HCT116 (cell line): ENCODE results near the gene LARP1. TPM values are rescaled to one million over a fixed set of nuclear protein-coding genes. Genes with fewer than 3 reads are reported as not detected.

ENCODE experiments used
- ATAC-seq: fragments of 200-7000 bp; cut with Tn5 transposase; 2 replicates; pipeline ENCODE4 v1.9.1; 2020; ENCODE audit warnings: mild to moderate bottlenecking, moderate library complexity
- BruUV-seq: library from RNA; stranded (reverse); fragments of 400-500 nt; replicated peaks from 2 replicates; lab custom pipeline; 2021; lab: Mats Ljungman, UMichigan
- CTCF ChIA-PET: fragments of 300-600 bp; sonication (Branson Sonifier 250); formaldehyde crosslinking; loops from one replicate; lab custom pipeline; 2021; ENCODE audit warnings: antibody characterized with exemption; lab: Charles Lee
- POLR2A ChIA-PET: fragments of 300-600, 350-600 bp; sonication (Branson Sonifier 250); formaldehyde crosslinking; loops from one replicate; lab custom pipeline; 2021; ENCODE audit warnings: antibody characterized with exemption; lab: Charles Lee
- RAD21 ChIA-PET, 2 experiments: fragments of 300-600 bp; sonication (Branson Sonifier 250); formaldehyde crosslinking; loops; one replicate each; lab custom pipeline; 2023; ENCODE audit warnings: low total read pairs in 2 of 2; ENCODE audit not compliant: uncharacterized antibody in 2 of 2, unreplicated experiment in 2 of 2, low non-redundant PET in 1 of 2; lab: Charles Lee
- DNase-seq: peaks from one replicate; pipeline ENCODE4 v3.0.0-alpha.2; 2010; ENCODE audit warnings: low read depth, low spot score
- H2AFZ ChIP-seq: fragments of 200-600 bp; shearing (Covaris generic), sonication (generic); 2 replicates; pipeline ENCODE4 v1.6.1; 2017; ENCODE audit warnings: low read depth, mixed run types, mixed read lengths, antibody characterized with exemption, low read length; ENCODE audit not compliant: poor library complexity, severe bottlenecking
- H3K27ac ChIP-seq: 2 replicates; pipeline ENCODE4 v1.5.1; 2012; ENCODE audit warnings: low read depth, low read length
- H3K27me3 ChIP-seq: fragments of 200-600 bp; sonication (generic); 2 replicates; pipeline ENCODE4 v1.6.1; 2016; ENCODE audit warnings: mixed run types, low read length, mixed read lengths; ENCODE audit not compliant: insufficient read depth
- H3K36me3 ChIP-seq, 2 experiments: fragments of 200-500 bp in 1 of 2; fragments of 200-600 bp in 1 of 2; sonication (Bioruptor generic) in 1 of 2; sonication (generic) in 1 of 2; 2 replicates each; pipeline versions ENCODE4 v1.5.1 to v1.6.1; 2014 to 2016; ENCODE audit warnings: low read length in 2 of 2, inconsistent platforms in 1 of 2, mixed read lengths in 1 of 2, mixed run types in 1 of 2; ENCODE audit not compliant: insufficient read depth in 2 of 2, control insufficient read depth in 1 of 2
- H3K4me1 ChIP-seq, 2 experiments: fragments of 200-600 bp in 1 of 2; sonication (generic) in 1 of 2; 2 replicates each; pipeline versions ENCODE4 v1.5.1 to v1.6.1; 2012 to 2017; ENCODE audit warnings: low read length in 2 of 2, inconsistent platforms in 1 of 2, mild to moderate bottlenecking in 1 of 2, mixed read lengths in 1 of 2, mixed run types in 1 of 2, moderate library complexity in 1 of 2; ENCODE audit not compliant: insufficient read depth in 2 of 2, control insufficient read depth in 1 of 2
- H3K4me2 ChIP-seq: fragments of 200-600 bp; sonication (generic); 2 replicates; pipeline ENCODE4 v1.6.1; 2017; ENCODE audit warnings: mixed run types, low read length, mixed read lengths
- H3K4me3 ChIP-seq, 2 experiments: fragments of 200-600 bp in 1 of 2; sonication (generic) in 1 of 2; replicated peaks in 1 of 2; 2 replicates each; pipeline ENCODE4 v1.5.1; 2011 to 2016; ENCODE audit warnings: low read length in 2 of 2, control low read depth in 1 of 2, low read depth in 1 of 2, mild to moderate bottlenecking in 1 of 2, mixed read lengths in 1 of 2, mixed run types in 1 of 2
- H3K79me2 ChIP-seq: fragments of 200-600 bp; sonication (generic); 2 replicates; pipeline ENCODE4 v1.6.1; 2017; ENCODE audit warnings: mild to moderate bottlenecking, mixed run types, low read length, moderate library complexity, mixed read lengths; ENCODE audit not compliant: insufficient read depth
- H3K9ac ChIP-seq: fragments of 200-600 bp; sonication (generic); 2 replicates; pipeline ENCODE4 v1.6.1; 2016; ENCODE audit warnings: low read length, mixed read lengths
- H3K9me2 ChIP-seq: fragments of 200-600 bp; sonication (generic), shearing (Covaris generic); 2 replicates; pipeline ENCODE4 v1.6.1; 2017; ENCODE audit warnings: mixed run types, mild to moderate bottlenecking, moderate library complexity; ENCODE audit not compliant: insufficient read depth
- H3K9me3 ChIP-seq, 2 experiments: fragments of 200-500 bp in 1 of 2; fragments of 200-600 bp in 1 of 2; sonication (Bioruptor generic) in 1 of 2; sonication (generic) in 1 of 2; 2 replicates each; pipeline ENCODE4 v1.6.1; 2014 to 2017; ENCODE audit warnings: low read length in 2 of 2, mixed read lengths in 2 of 2, inconsistent platforms in 1 of 2, low read depth in 1 of 2, mild to moderate bottlenecking in 1 of 2, mixed run types in 1 of 2, moderate library complexity in 1 of 2; ENCODE audit not compliant: control insufficient read depth in 1 of 2, insufficient read depth in 1 of 2
- H4K20me1 ChIP-seq: fragments of 200-600 bp; sonication (generic), shearing (Covaris generic); 2 replicates; pipeline ENCODE4 v1.6.1; 2017; ENCODE audit warnings: mixed run types, mild to moderate bottlenecking, moderate library complexity; ENCODE audit not compliant: insufficient read depth
- CBX3 ChIP-seq: IDR thresholded peaks from 2 replicates; pipeline ENCODE4 v1.6.1; 2012; ENCODE audit warnings: low read depth
- CEBPB ChIP-seq: IDR thresholded peaks from 2 replicates; pipeline ENCODE4 v1.6.1; 2012; ENCODE audit warnings: low read depth
- EGR1 ChIP-seq: IDR thresholded peaks from 2 replicates; pipeline ENCODE4 v1.6.1; 2012; ENCODE audit warnings: low read depth
- ELF1 ChIP-seq: IDR thresholded peaks from 2 replicates; pipeline ENCODE4 v1.6.1; 2012; ENCODE audit warnings: low read depth, borderline replicate concordance
- EZH2 ChIP-seq: fragments of 200-600 bp; sonication (generic); IDR thresholded peaks from 2 replicates; pipeline ENCODE4 v1.6.1; 2017; ENCODE audit warnings: antibody characterized with exemption, mixed run types
- EZH2phosphoT487 ChIP-seq: fragments of 200-600 bp; IDR thresholded peaks from 2 replicates; pipeline ENCODE4 v1.6.1; 2018; ENCODE audit warnings: antibody characterized with exemption, borderline replicate concordance
- FOSL1 ChIP-seq: IDR thresholded peaks from 2 replicates; pipeline ENCODE4 v1.6.1; 2012; ENCODE audit warnings: low read depth
- JUND ChIP-seq: IDR thresholded peaks from 2 replicates; pipeline ENCODE4 v1.6.1; 2012
- POLR2AphosphoS5 ChIP-seq: IDR thresholded peaks from 2 replicates; pipeline ENCODE4 v1.6.1; 2011; ENCODE audit warnings: mild to moderate bottlenecking, low read depth, low read length, moderate library complexity
- RAD21 ChIP-seq: IDR thresholded peaks from 2 replicates; pipeline ENCODE4 v1.6.1; 2012; ENCODE audit warnings: low read depth, mild to moderate bottlenecking
- SIN3A ChIP-seq: IDR thresholded peaks from 2 replicates; pipeline ENCODE4 v1.6.1; 2012; ENCODE audit warnings: low read depth
- SP1 ChIP-seq: IDR thresholded peaks from 2 replicates; pipeline ENCODE4 v1.6.1; 2012; ENCODE audit warnings: low read depth
- TCF7L2 ChIP-seq: IDR thresholded peaks from 2 replicates; pipeline ENCODE4 v1.7.0; 2011; ENCODE audit warnings: borderline replicate concordance, inconsistent platforms; ENCODE audit not compliant: insufficient read depth, insufficient read length; ENCODE audit errors: extremely low read depth
- YY1 ChIP-seq: IDR thresholded peaks from 2 replicates; pipeline ENCODE4 v1.6.1; 2011; ENCODE audit warnings: low read length, low read depth, moderate library complexity, mild to moderate bottlenecking; ENCODE audit not compliant: insufficient replicate concordance; ENCODE audit errors: extremely low read depth
- ZFX ChIP-seq: fragments of 450-650 bp; IDR thresholded peaks from 2 replicates; pipeline ENCODE4 v1.6.1; 2017
- ZNF274 ChIP-seq: fragments of 200-500 bp; sonication (Bioruptor generic); IDR thresholded peaks from 2 replicates; pipeline ENCODE4 v1.6.1; 2014; ENCODE audit warnings: mild to moderate bottlenecking, low read depth, low read length, inconsistent platforms
- intact Hi-C: fragments of 100-400 bp; cut with micrococcal nuclease; formaldehyde crosslinking; loops from 2 replicates; pipeline ENCODE4 v1.10.0; 2022
- total RNA-seq: library from RNA; stranded (reverse); gene quantifications from one replicate; pipeline ENCODE4 v1.2.1, GENCODE V29; 2021; ENCODE audit not compliant: unreplicated experiment
- TF ChIP-seq, protein P1 (sequence below): IDR thresholded peaks from 2 replicates; pipeline ENCODE4 v1.6.1; 2012; ENCODE audit warnings: low read depth
- TF ChIP-seq, protein P2 (sequence below): IDR thresholded peaks from 2 replicates; pipeline ENCODE4 v1.6.1; 2012
- TF ChIP-seq, protein P3 (sequence below): IDR thresholded peaks from 2 replicates; pipeline ENCODE4 v1.6.1; 2011; ENCODE audit warnings: mild to moderate bottlenecking, low read length, moderate library complexity; ENCODE audit not compliant: insufficient replicate concordance; ENCODE audit errors: extremely low read depth
- TF ChIP-seq, protein P4 (sequence below): IDR thresholded peaks from 2 replicates; pipeline ENCODE4 v1.6.1; 2012

The LARP1 gene
- total RNA-seq, 1 experiment from 2014 or later: 201 TPM

DNA sequence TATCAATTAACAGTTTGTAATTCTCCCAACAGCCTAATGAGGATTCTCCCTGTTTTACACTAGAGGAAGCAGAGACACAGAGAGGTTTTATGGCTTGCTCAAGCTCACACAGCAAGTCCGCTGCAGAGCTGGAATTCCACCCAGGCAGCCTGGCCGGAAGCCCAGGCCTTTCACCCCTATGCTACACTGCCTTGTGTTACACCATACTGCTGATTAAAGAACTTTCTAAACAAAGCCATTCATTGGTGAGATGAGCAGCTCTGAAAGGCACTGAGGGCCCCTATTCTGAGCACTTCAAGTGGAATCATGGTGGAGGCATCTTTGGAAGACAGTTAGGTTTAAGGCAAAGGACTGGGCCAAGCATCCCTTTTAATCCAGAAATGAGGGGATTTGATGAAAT is 14.7 kb upstream of the LARP1 start:
- no peak for ATAC-seq
- no peak for TF ChIP-seq EZH2
- no peak for TF ChIP-seq EGR1
- TF ChIP-seq POLR2AphosphoS5: no peak
- TF ChIP-seq, protein P1, sequence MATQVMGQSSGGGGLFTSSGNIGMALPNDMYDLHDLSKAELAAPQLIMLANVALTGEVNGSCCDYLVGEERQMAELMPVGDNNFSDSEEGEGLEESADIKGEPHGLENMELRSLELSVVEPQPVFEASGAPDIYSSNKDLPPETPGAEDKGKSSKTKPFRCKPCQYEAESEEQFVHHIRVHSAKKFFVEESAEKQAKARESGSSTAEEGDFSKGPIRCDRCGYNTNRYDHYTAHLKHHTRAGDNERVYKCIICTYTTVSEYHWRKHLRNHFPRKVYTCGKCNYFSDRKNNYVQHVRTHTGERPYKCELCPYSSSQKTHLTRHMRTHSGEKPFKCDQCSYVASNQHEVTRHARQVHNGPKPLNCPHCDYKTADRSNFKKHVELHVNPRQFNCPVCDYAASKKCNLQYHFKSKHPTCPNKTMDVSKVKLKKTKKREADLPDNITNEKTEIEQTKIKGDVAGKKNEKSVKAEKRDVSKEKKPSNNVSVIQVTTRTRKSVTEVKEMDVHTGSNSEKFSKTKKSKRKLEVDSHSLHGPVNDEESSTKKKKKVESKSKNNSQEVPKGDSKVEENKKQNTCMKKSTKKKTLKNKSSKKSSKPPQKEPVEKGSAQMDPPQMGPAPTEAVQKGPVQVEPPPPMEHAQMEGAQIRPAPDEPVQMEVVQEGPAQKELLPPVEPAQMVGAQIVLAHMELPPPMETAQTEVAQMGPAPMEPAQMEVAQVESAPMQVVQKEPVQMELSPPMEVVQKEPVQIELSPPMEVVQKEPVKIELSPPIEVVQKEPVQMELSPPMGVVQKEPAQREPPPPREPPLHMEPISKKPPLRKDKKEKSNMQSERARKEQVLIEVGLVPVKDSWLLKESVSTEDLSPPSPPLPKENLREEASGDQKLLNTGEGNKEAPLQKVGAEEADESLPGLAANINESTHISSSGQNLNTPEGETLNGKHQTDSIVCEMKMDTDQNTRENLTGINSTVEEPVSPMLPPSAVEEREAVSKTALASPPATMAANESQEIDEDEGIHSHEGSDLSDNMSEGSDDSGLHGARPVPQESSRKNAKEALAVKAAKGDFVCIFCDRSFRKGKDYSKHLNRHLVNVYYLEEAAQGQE: no peak
- TF ChIP-seq, protein P2, sequence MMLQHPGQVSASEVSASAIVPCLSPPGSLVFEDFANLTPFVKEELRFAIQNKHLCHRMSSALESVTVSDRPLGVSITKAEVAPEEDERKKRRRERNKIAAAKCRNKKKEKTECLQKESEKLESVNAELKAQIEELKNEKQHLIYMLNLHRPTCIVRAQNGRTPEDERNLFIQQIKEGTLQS: no peak
- no peak for TF ChIP-seq ELF1
- TF ChIP-seq RAD21: no peak
- no peak for TF ChIP-seq YY1
- TF ChIP-seq, protein P3, sequence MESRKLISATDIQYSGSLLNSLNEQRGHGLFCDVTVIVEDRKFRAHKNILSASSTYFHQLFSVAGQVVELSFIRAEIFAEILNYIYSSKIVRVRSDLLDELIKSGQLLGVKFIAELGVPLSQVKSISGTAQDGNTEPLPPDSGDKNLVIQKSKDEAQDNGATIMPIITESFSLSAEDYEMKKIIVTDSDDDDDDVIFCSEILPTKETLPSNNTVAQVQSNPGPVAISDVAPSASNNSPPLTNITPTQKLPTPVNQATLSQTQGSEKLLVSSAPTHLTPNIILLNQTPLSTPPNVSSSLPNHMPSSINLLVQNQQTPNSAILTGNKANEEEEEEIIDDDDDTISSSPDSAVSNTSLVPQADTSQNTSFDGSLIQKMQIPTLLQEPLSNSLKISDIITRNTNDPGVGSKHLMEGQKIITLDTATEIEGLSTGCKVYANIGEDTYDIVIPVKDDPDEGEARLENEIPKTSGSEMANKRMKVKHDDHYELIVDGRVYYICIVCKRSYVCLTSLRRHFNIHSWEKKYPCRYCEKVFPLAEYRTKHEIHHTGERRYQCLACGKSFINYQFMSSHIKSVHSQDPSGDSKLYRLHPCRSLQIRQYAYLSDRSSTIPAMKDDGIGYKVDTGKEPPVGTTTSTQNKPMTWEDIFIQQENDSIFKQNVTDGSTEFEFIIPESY: no peak
- no peak for TF ChIP-seq EZH2phosphoT487
- no peak for TF ChIP-seq FOSL1
- no peak for TF ChIP-seq SP1
- TF ChIP-seq ZFX: no peak
- TF ChIP-seq CEBPB: no peak
- no peak for TF ChIP-seq TCF7L2
- TF ChIP-seq ZNF274: no peak
- no peak for TF ChIP-seq CBX3
- no peak for TF ChIP-seq JUND
- TF ChIP-seq, protein P4, sequence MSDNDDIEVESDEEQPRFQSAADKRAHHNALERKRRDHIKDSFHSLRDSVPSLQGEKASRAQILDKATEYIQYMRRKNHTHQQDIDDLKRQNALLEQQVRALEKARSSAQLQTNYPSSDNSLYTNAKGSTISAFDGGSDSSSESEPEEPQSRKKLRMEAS: no peak
- TF ChIP-seq SIN3A: no peak
- TF ChIP-seq, all 23 proteins: peak for 0
- RAD21 ChIA-PET: interaction anchor here in 1 of 2 experiments (0.7 kb wide), 1 partner anchor 28 kb away, joined by 3 read pairs; no protein-coding TSS in a partner anchor
- no peak overlapping the region for H3K9ac ChIP-seq
- POLR2A ChIA-PET: no interaction called here
- intact Hi-C loops: no loop called here
- H3K27ac ChIP-seq: no peak overlapping the region
- peaks cover 0 to 7% of the 10 kb centered on the region in 2 experiments; a peak in 1 of 4 replicates for H3K4me1 ChIP-seq
- no peaks in the 10 kb centered on the region for H3K9me3 ChIP-seq
- no TSS peak for BruUV-seq
- H3K4me2 ChIP-seq: no peak overlapping the region
- H2AFZ ChIP-seq: no peak overlapping the region
- no peaks in the 10 kb centered on the region for H4K20me1 ChIP-seq
- CTCF ChIA-PET: no interaction called here
- no peaks in the 10 kb centered on the region for H3K9me2 ChIP-seq
- H3K27me3 ChIP-seq: no peaks in the 10 kb centered on the region
- no peak for DNase-seq
- no peak overlapping the region for H3K4me3 ChIP-seq
- H3K36me3 ChIP-seq: no peaks in the 10 kb centered on the region
- H3K79me2 ChIP-seq: no peaks in the 10 kb centered on the region
